HG03060 (cell line): Measurements from ENCODE around the gene FXYD1.

Source experiments
- ATAC-seq: cut with Tn5 transposase; IDR thresholded peaks from one replicate; pipeline ENCODE4 v1.9.1; 2021; ENCODE audit warnings: low read depth, moderate number of reproducible peaks; ENCODE audit not compliant: unreplicated experiment

FXYD1 gene

GRCh38 chr19:35106898-35107541 is 31.6 kb upstream of the FXYD1 start:
- ATAC-seq: no peak

- no peak for ATAC-seq
These were observed 31.1 kb upstream of the FXYD1 start for GRCh38 chr19:35107545-35107944.

GRCh38 chr19:35108730-35109129 is 29.9 kb upstream of the FXYD1 start:
- no peak for ATAC-seq

GRCh38 chr19:35109395-35110112 is 29.1 kb upstream of the FXYD1 start:
- no peak for ATAC-seq

GRCh38 chr19:35110974-35111373 is 27.6 kb upstream of the FXYD1 start:
- ATAC-seq: no peak

- no peak for ATAC-seq
These were observed 25.5 kb upstream of the FXYD1 start for GRCh38 chr19:35112995-35113688.

- no peak for ATAC-seq
These were observed 24.1 kb upstream of the FXYD1 start for GRCh38 chr19:35114353-35115176.

- ATAC-seq: no peak
These were observed 23.3 kb upstream of the FXYD1 start, which contains the start of gene FXYD3 for GRCh38 chr19:35115177-35115951. TSS of gene FXYD3 (plus strand) at chr19:35115823. CDS start at chr19:35119377, 3,554 bp downstream.

- no peak for ATAC-seq
These were observed 22.4 kb upstream of the FXYD1 start for GRCh38 chr19:35116072-35116801.

GRCh38 chr19:35117116-35117515 is 21.5 kb upstream of the FXYD1 start:
- no peak for ATAC-seq

GRCh38 chr19:35117799-35118198 is 20.8 kb upstream of the FXYD1 start:
- no peak for ATAC-seq

- no peak for ATAC-seq
These were observed 20.2 kb upstream of the FXYD1 start for GRCh38 chr19:35118268-35119020.

GRCh38 chr19:35119091-35119490 is 19.5 kb upstream of the FXYD1 start:
- ATAC-seq: no peak

- ATAC-seq: no peak
These were observed 19.0 kb upstream of the FXYD1 start for GRCh38 chr19:35119578-35120155.

- no peak for ATAC-seq
These were observed 18.1 kb upstream of the FXYD1 start for GRCh38 chr19:35120492-35120891.

GRCh38 chr19:35120898-35121297 is 17.7 kb upstream of the FXYD1 start:
- ATAC-seq: no peak

- no peak for ATAC-seq
These were observed 15.7 kb upstream of the FXYD1 start for GRCh38 chr19:35122687-35123551.
